Lung (tissue), 12 donors: ENCODE results near the gene LRPPRC. TPM values are rescaled to one million over a fixed set of nuclear protein-coding genes. Genes with fewer than 3 reads are reported as not detected.

ENCODE experiments used
- ATAC-seq: fragments of 200-7000 bp; cut with Tn5 transposase; one replicate; pipeline ENCODE4 v1.9.1; 2020; ENCODE audit warnings: moderate number of reproducible peaks; ENCODE audit not compliant: insufficient read depth, low FRiP score
- DNase-seq, 3 donors: peaks; one replicate each; pipeline ENCODE4 v3.0.0-alpha.2; 2013 to 2017
- H3K27ac ChIP-seq, 2 donors: one replicate each; pipeline ENCODE4 v1.5.1; 2013; ENCODE audit warnings: mild to moderate bottlenecking in 2 of 2, moderate library complexity in 2 of 2, control low read depth in 1 of 2, inconsistent platforms in 1 of 2, low read depth in 1 of 2, low read length in 1 of 2
- H3K27me3 ChIP-seq, 3 donors: one replicate each; pipeline ENCODE4 v1.5.1; 2013; ENCODE audit warnings: low read length in 2 of 3; ENCODE audit not compliant: control insufficient read depth in 3 of 3, insufficient read depth in 3 of 3
- H3K36me3 ChIP-seq, 4 donors: one replicate each; pipeline ENCODE4 v1.5.1; 2013; ENCODE audit warnings: low read length in 4 of 4, mild to moderate bottlenecking in 1 of 4, moderate library complexity in 1 of 4; ENCODE audit not compliant: control insufficient read depth in 4 of 4, insufficient read depth in 4 of 4
- H3K4me1 ChIP-seq, 5 donors: one replicate each; pipeline ENCODE4 v1.5.1; 2013; ENCODE audit warnings: low read length in 5 of 5, mild to moderate bottlenecking in 2 of 5, moderate library complexity in 1 of 5; ENCODE audit not compliant: control insufficient read depth in 5 of 5, insufficient read depth in 5 of 5
- H3K4me3 ChIP-seq: one replicate; pipeline ENCODE4 v1.5.1; 2013; ENCODE audit warnings: mild to moderate bottlenecking, control low read depth, moderate library complexity
- H3K9ac ChIP-seq, 2 donors: one replicate each; pipeline ENCODE4 v1.5.1; 2013; ENCODE audit warnings: low read length in 2 of 2, control low read depth in 1 of 2; ENCODE audit not compliant: insufficient read depth in 1 of 2
- H3K9me3 ChIP-seq, 4 donors: one replicate each; pipeline ENCODE4 v1.5.1; 2013; ENCODE audit warnings: low read length in 3 of 4, mild to moderate bottlenecking in 1 of 4, moderate library complexity in 1 of 4; ENCODE audit not compliant: control insufficient read depth in 4 of 4, insufficient read depth in 3 of 4
- WGBS, 2 donors: extraction: QIAGEN DNeasy Blood & Tissue Kit; methylation state at CpG; one replicate each; pipeline ENCODE4 v1.1.7; 2013; 5-methylcytosine and 5-hydroxymethylcytosine counted together
- polyA plus RNA-seq, 2 donors: library from polyadenylated mRNA; stranded (reverse); fragments of 200-250 nt; gene quantifications; one replicate each; pipeline ENCODE4 v1.2.1, GENCODE V29; 2013
- total RNA-seq, 2 donors: library from RNA; depleted of rRNA in 1 of 2; stranded (reverse); fragments of >200 nt in 1 of 2; gene quantifications; one replicate each; pipeline ENCODE4 v1.2.1, GENCODE V29; 2014 to 2021
- TF ChIP-seq, protein P1 (sequence below): IDR thresholded peaks from 2 replicates; pipeline ENCODE4 v1.5.1; 2012; ENCODE audit warnings: mild to moderate bottlenecking; ENCODE audit errors: control extremely low read depth, extremely low read depth
- donor health status: control.
- donor health status: control.
- donor health status: Bipolar disorder and iron deficiency.
- donor health status: healthy.
- donor health status: DM: yes; HTN: yes; CAD: no.

The LRPPRC gene
- total and polyA plus RNA-seq, 4 donors = 29.5 to 96.6 (median 48.6) TPM

- no peak for ATAC-seq
- H3K4me3 ChIP-seq = no peak overlapping the region
- H3K9ac ChIP-seq = no peak overlapping the region
- peaks cover 0 to 9% (median 0%) of the 10 kb centered on the region in 3 donors for H3K27me3 ChIP-seq
- H3K4me1 ChIP-seq = no peaks in the 10 kb centered on the region
- H3K27ac ChIP-seq = no peak overlapping the region
- no peaks in the 10 kb centered on the region for H3K36me3 ChIP-seq
- TF ChIP-seq, protein P1, sequence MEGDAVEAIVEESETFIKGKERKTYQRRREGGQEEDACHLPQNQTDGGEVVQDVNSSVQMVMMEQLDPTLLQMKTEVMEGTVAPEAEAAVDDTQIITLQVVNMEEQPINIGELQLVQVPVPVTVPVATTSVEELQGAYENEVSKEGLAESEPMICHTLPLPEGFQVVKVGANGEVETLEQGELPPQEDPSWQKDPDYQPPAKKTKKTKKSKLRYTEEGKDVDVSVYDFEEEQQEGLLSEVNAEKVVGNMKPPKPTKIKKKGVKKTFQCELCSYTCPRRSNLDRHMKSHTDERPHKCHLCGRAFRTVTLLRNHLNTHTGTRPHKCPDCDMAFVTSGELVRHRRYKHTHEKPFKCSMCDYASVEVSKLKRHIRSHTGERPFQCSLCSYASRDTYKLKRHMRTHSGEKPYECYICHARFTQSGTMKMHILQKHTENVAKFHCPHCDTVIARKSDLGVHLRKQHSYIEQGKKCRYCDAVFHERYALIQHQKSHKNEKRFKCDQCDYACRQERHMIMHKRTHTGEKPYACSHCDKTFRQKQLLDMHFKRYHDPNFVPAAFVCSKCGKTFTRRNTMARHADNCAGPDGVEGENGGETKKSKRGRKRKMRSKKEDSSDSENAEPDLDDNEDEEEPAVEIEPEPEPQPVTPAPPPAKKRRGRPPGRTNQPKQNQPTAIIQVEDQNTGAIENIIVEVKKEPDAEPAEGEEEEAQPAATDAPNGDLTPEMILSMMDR = no peak
- 74 to 93% methylated on average over 10 of the region's 10 CpGs for WGBS, 2 donors
- DNase-seq = no peak
- H3K9me3 ChIP-seq = no peaks in the 10 kb centered on the region
Measured at GRCh38 chr2:43853141-43854081, 142.4 kb downstream of the LRPPRC start.

DNA sequence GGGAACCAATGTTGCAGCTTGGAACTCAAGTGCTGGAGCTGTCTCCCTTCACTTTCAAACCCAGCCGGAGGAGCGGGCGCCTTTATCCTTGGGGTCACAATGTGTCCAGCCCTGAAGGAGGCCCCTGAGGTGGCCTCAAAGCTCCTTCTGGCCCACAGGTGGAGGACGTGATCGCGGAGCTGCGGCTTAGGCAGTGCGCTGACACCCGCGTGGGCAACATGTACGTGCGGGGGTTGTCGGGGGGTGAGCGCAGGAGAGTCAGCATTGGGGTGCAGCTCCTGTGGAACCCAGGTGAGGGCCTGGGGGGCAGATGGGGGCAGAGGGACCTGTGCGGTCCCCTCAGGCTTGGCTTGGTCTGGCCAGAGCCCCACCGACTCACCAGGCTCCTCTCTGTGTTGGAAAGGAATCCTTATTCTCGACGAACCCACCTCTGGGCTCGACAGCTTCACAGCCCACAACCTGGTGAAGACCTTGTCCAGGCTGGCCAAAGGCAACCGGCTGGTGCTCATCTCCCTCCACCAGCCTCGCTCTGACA lies 143.5 kb downstream of the LRPPRC start:
- no peak overlapping the region for H3K4me3 ChIP-seq
- H3K27ac ChIP-seq = no peak overlapping the region
- H3K4me1 ChIP-seq = no peaks in the 10 kb centered on the region
- DNase-seq = no peak
- no peak for ATAC-seq
- no peaks in the 10 kb centered on the region for H3K9me3 ChIP-seq
- TF ChIP-seq, protein P1 = no peak
- H3K9ac ChIP-seq = no peak overlapping the region
- no peaks in the 10 kb centered on the region for H3K36me3 ChIP-seq
- peaks cover 0 to 4% (median 0%) of the 10 kb centered on the region in 3 donors for H3K27me3 ChIP-seq
- WGBS, 2 donors = 93 to 94% methylated on average over 21 of the region's 21 CpGs

DNA sequence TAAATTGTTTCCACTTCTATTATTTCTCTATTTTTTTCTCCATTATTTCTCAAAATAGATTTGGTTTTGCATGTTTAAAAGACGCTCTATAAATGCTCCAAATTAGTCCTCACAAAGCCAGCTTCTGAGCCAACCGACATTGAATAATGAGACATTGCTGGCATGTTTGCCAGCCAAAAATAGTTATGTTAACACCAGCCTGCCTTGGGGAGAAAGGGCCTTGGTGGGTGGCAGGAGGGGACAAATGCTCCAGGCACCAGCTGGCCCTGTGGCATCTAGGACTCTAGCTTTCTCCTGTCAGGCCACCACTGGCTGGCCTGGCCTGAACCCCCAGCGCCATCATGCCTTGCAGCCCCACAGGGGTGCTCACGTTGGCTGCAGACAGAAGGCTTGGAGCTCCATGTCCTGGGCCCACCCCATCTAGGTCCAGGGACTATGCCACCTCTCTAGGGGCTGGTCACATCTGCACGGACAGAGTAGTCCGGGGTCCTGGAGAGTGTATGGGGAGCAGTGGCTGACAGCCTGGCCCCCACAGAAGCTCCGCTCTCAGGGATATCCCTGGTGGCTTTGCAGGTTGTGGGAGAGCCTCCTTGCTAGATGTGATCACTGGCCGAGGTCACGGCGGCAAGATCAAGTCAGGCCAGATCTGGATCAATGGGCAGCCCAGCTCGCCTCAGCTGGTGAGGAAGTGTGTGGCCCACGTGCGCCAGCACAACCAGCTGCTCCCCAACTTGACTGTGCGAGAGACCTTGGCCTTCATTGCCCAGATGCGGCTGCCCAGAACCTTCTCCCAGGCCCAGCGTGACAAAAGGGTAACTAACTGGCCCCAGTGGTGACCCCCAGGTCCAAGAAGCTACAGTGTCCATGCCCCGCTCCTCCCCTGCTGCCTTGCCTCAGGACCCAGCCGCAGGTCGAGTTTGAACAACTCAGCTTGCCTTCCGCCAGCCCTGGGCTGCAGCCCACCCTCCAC lies 144.5 kb downstream of the LRPPRC start:
- H3K9me3 ChIP-seq = no peaks in the 10 kb centered on the region
- no peaks in the 10 kb centered on the region for H3K36me3 ChIP-seq
- TF ChIP-seq, protein P1 = no peak
- no peaks in the 10 kb centered on the region for H3K4me1 ChIP-seq
- DNase-seq (no peak), ATAC-seq (no peak)
- 90 to 92% methylated on average over 20 of the region's 20 CpGs for whole genome bisulfite sequencing, 2 donors
- no peak overlapping the region for H3K9ac ChIP-seq
- no peaks in the 10 kb centered on the region for H3K27me3 ChIP-seq
- H3K27ac ChIP-seq = no peak overlapping the region
- H3K4me3 ChIP-seq = no peak overlapping the region
